HG03060 (cell line): Measurements from ENCODE around the gene TXNDC8.
"Not testable (repeated sequence)": the region's sequence is repeated elsewhere in the genome, so short reads cannot be mapped to it uniquely, and the experiment has no call there.

Experiments used
- ATAC-seq: cut with Tn5 transposase; IDR thresholded peaks from one replicate; pipeline ENCODE4 v1.9.1; 2021; ENCODE audit warnings: low read depth, moderate number of reproducible peaks; ENCODE audit not compliant: unreplicated experiment

TXNDC8 gene

DNA sequence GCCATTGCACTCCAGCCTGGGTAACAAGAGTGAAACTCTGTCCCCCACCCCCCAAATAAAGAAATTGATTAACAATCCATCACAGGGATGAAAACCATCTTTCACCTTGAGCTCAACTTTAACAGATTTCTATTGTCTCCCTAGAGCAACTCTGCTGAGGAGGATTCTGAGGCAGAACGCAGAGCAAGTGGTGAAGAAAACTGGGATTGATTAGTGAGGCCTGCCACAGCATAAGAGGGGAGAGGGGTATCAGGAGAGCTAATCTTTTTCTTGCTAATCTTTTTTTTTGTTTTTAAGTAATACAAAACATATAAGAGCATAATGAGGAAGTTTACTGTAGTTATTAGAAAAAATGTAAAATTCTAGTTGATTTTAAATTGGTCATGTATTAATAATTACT lies 8.9 kb downstream of the TXNDC8 start:
- ATAC-seq = no peak

- no peak for ATAC-seq
Measured at GRCh38 chr9:110327716-110328115, 9.9 kb downstream of the TXNDC8 start.

- no peak for ATAC-seq
Measured at GRCh38 chr9:110323818-110324217, 13.8 kb downstream of the TXNDC8 start.

- ATAC-seq = no peak
Measured at GRCh38 chr9:110320651-110321445, 16.8 kb downstream of the TXNDC8 start.

GRCh38 chr9:110319781-110320492 lies 17.7 kb downstream of the TXNDC8 start:
- no peak for ATAC-seq

DNA sequence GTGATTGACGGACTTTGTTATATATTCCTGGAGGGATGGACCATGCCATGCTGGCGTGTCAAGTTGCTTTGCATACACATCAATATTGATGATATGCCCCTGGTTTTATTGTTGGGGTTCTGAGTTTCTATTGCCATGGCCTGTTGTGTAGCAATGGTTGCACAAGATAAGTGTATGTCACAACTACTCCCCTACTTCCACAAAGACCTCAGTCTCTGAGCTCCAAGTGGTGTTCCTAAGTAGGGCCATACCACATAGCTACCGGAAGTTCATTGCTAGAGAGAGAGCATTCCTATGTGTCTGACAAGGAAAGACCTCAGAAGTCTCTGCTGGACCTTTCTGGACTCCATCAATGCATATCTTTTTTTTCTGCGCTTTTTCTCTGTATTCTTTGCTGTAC lies 19.8 kb downstream of the TXNDC8 start:
- ATAC-seq = no peak

- no peak for ATAC-seq
Measured at GRCh38 chr9:110316261-110317075, 21.2 kb downstream of the TXNDC8 start.

DNA sequence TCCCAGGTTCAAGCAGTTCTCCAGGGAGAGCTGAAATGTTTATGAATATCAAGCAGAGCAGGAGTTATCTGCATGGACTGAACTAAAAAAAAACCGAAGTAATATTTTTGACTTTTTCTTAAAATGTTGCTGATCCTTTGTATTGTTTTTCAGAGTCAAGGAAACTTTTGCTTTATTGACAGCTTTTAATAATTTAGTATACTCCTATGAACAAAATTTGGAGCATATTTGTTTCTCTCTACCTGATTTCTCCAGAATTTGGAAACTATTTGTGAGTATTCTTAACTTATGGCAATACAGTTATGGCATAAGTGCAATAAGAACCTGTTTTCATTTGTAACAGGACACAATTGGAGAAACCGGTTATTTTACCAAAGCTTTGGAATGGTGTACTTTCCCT lies 25.7 kb downstream of the TXNDC8 start:
- not testable (repeated sequence) for ATAC-seq

DNA sequence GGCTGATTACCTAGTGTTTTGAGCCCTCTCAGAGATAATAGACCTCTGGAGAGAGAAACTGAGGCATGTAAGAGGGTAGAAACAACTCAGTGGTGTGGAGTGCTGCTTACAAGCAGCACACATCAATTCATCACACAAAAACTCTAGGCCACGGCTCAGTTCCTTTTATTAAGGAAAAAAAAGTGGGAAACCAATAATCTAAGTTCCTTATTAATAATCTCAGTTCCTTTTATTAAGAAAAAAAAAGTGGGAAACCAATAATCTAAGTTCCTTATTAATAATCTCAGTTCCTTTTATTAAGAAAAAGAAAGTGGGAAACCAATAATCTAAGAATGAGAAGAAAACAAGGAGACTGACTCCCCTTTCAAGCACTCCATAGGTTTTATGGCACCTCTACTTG lies 28.0 kb downstream of the TXNDC8 start:
- no peak for ATAC-seq

DNA sequence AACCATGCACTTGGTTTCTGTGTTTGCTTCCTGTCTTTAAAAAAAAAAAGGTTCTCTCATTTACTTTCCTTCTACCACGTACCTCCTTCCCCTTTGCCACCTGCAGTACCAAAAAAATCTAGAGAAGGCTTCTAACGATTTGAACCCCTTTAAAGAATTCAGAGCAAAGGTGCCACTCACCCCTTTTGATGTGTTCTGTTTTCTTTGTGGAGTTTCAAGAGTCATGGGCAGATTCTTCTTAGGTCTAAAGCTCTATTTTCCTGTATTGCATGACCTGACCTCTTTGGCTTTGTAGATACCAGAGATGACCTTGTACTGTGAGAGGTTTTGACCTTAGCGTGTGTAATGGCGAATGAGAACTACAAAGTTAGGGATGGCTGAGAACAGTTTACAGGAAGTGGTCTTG lies 29.0 kb downstream of the TXNDC8 start:
- ATAC-seq = no peak

DNA sequence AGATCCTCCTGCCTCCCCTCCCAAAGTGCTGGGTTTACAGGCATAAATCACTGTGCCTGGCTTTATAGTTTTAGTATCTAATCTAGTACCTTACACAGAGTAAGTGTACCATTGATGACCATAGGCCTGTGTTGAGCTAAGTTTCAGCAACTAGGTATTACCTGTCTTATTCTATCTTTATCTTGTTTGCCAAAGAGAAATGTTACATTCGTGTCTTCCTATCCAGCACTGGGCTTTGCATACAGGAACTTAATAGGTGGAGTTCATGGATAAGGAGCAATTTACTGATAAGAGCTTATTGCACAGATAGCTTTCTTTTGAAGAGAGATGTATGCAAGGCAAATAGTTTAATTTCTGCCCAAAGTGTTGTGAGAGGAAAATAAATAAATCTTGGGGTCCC lies 30.5 kb downstream of the TXNDC8 start:
- no peak for ATAC-seq

DNA sequence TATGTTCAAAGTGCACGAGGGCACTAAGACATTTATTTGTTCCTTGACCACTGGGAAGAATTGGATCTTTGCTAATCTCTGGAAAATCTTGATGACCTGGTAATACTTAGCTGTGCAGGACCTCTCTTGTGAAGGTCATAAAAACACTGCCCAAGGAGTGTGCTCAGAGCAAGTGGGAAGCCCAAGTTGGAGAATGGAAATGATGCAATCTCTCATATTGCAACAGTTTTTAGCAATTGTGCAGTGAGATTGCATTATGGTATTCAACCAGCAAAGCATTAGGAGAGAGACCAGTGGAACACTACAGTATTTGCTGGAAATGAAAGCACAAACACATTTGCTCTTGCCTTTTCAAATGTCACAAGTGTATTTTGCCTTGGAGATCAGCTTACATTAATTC lies 34.5 kb downstream of the TXNDC8 start:
- no peak for ATAC-seq

DNA sequence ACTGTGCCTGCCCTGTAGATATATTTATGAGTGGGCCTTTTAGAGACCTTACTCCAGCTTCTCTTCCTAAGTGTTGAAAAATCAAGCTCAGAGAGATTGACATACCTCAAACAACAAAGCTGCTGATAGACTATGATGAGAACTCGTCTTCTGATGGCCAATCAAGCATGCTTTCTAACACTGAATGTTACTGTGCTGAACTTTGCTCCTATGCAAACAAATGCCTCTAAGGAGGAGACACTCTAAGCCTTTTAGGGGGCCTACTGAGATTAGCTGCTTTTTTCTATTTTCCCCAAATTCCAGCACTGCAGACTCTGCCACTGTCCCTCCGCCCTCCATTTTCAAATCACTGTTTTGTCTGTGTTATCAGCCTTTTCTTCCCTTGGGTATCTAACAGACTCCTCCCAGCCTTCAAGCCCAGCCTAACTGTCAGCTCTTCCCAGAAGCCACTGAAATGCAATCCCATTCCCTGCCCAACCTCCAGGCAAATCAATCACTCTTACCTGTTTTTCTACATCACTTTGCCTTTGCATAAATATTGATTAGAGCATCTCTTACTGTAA lies 39.5 kb downstream of the TXNDC8 start:
- no peak for ATAC-seq

DNA sequence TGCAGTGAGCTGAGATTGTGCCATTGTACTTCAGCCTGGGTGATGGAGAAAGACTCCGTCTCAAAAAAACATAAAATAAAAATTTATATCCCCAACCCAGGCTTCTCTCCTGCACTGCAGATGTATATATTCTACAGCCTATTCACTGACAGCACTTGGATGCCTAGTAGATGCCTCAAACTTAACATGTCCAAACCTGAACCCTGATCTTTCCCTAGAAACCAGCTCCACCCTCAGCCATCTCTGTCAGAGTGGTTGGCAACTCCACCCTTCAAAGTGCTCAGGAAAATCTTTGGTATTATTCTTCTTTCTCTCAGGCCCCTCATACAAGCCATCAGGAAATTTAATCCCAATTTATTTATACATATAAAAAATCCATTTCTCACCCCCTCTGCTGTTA lies 44.4 kb downstream of the TXNDC8 start:
- ATAC-seq = no peak

DNA sequence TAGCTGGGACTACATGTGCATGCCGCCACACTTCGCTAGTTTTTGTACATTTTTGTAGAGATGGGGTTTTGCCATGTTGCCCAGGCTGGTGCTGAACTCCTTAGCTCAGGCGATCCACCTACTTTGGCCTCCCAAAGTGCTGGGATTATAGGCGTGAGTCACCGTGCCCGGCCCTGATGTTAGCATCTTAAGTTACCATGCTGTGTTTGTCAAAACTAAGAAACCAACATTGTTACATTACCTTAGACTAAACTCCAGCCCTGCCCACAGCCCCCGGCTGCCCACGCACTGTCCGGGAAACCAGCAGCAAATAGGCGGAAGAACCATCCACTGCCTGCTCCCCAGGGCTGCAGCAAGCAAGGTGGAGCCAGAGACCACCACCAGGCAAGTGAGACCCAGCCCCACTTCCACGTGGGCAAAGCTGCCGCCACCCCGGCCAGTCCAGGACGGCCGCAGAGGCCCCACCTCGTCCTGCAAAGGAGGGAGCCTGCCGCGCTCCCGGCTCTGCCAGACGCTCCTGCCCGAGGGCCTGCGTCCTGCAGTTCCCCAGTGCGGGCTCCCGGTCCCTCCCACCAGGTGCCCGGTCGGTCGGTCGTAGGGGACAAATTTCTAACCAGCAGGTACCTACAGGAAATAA lies 45.6 kb downstream of the TXNDC8 start:
- no peak for ATAC-seq

DNA sequence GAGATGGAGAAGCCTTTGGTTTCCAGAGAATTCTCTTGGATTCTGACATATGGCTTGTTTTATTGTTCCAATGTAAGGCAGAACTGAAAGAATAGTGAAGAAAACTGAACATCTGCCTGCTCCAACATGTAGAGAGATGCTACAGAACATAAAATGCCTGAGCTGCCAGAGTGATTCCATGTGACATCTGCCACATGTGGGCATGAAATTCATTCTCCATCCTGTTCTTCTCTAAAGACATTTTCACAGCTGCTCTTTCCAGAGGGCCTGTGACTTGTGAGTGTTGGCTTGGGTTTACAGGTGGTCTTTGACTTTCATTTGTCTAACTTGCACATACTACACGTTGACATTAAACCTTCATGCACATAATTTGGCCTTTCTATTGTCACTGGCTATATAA lies 47.7 kb downstream of the TXNDC8 start:
- ATAC-seq = no peak

DNA sequence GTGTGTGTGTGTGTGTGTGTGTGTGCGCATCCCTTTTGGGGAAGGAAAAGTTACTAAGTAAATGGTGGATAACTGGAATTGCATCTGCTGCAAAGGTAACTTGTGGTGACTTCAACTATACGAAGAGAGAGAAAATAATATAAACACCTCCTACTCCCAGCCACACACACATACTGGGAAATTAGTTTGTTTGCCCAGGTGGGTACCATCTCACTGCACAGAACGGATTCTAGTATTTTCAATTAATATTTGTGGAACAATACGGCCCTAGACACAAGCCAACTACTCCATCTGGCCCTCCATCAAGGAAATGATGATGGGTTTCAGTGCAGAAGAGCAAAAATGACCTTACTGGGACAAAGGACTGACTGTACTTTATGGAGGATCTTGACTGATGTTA lies 49.2 kb downstream of the TXNDC8 start:
- no peak for ATAC-seq

GRCh38 chr9:110287289-110287680 lies 50.4 kb downstream of the TXNDC8 start:
- ATAC-seq = no peak

DNA sequence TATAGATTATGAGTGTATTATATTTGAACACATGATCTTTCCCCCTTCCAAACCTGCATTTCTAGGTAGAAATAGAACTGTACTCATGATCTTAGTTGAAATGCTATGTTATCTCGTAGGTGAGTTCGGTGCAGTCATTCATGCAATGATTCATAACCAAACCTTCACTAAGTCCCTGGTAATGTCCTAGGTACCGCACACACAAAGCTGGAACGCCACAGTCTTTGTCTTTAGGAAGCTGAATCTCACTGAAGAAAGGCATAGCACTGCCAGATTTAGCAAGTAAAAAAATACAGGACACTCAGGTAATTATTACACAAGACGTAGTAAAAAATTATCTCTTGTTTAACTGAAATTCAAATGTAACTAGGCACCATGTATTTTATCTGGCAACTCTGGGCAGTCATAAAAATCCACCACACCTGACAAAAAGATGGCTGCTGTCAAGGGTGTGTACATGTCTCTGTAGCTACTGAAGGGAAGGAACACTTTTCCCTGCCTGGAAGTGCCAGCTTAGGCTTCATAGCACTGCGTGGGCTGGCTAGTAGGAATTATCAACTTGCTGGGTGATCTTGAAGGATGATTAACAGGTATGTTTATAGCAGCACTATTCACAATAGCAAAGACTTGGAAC lies 53.3 kb downstream of the TXNDC8 start:
- ATAC-seq = peak; percentile 39

GRCh38 chr9:110283751-110284150 lies 53.9 kb downstream of the TXNDC8 start:
- peak; percentile 20 for ATAC-seq
